Adrenal gland (tissue), 5 donors: ENCODE results near the gene RAB5B.

ENCODE experiments used
- POLR2A ChIP-seq, 2 donors: fragments of 450-650 bp; IDR thresholded peaks; one replicate each; pipeline ENCODE4 v1.6.1; 2017; ENCODE audit warnings: antibody characterized with exemption in 2 of 2, mild to moderate bottlenecking in 2 of 2, moderate library complexity in 1 of 2
- TF ChIP-seq, protein P1 (sequence below), 6 experiments: fragments of 450-650 bp in 4 of 6; fragments of 200-600 bp in 2 of 6; sonication (generic) in 1 of 6; IDR thresholded peaks; 1 replicate in 5 of 6; 2 replicates in 1 of 6; pipeline versions ENCODE4 v1.5.1 to v1.8.0; 2016 to 2021; ENCODE audit warnings: antibody characterized with exemption in 6 of 6, mild to moderate bottlenecking in 2 of 6, moderate library complexity in 1 of 6
- donor health status: DM: no; HTN: no; CAD: no.

DNA sequence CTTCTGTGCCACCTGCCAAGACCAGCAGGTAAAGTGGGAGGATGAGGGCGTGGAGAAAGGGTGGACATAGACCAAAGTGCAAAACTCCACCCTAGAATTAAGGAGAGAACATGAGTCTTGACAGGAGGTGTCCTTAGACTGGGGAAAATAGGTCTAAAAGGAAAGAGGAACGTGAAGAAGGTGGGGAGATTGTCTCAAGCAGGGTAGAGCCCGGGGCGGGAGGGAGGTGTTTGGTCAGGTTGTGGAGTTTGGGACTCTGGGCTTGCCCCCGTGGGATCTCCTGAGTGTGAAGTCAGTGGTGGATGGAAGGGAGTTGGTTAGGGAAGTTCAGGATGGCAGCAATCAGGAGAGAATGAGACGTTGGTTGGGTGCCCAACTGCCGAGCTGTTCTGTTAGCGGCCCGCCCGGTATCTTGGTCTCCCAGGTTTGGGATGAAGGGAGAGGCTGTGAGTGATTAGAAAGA, 42.5 kb upstream of the RAB5B start:
- TF ChIP-seq, protein P1, sequence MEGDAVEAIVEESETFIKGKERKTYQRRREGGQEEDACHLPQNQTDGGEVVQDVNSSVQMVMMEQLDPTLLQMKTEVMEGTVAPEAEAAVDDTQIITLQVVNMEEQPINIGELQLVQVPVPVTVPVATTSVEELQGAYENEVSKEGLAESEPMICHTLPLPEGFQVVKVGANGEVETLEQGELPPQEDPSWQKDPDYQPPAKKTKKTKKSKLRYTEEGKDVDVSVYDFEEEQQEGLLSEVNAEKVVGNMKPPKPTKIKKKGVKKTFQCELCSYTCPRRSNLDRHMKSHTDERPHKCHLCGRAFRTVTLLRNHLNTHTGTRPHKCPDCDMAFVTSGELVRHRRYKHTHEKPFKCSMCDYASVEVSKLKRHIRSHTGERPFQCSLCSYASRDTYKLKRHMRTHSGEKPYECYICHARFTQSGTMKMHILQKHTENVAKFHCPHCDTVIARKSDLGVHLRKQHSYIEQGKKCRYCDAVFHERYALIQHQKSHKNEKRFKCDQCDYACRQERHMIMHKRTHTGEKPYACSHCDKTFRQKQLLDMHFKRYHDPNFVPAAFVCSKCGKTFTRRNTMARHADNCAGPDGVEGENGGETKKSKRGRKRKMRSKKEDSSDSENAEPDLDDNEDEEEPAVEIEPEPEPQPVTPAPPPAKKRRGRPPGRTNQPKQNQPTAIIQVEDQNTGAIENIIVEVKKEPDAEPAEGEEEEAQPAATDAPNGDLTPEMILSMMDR (IDR thresholded peaks at IDR 0.05) = no peak
- no peak for TF ChIP-seq POLR2A (IDR thresholded peaks at IDR 0.05)
